PC-3 (cell line): Measurements from ENCODE around the gene PTPRA. TPM values are rescaled to one million over a fixed set of nuclear protein-coding genes. Genes with fewer than 3 reads are reported as not detected.

Experiments
- ATAC-seq: fragments of 200-7000 bp; cut with Tn5 transposase; 2 replicates; pipeline ENCODE4 v1.9.1; 2020; ENCODE audit warnings: mild to moderate bottlenecking, moderate library complexity
- BruUV-seq: library from RNA; stranded (reverse); fragments of 400-500 nt; replicated peaks from 2 replicates; lab custom pipeline; 2021; lab: Mats Ljungman, UMichigan
- CTCF ChIA-PET: fragments of 300-600 bp; sonication (Branson Sonifier 250); formaldehyde crosslinking; loops from one replicate; lab custom pipeline; 2022; ENCODE audit warnings: antibody characterized with exemption; lab: Charles Lee
- POLR2A ChIA-PET: fragments of 300-600 bp; sonication (Branson Sonifier 250); formaldehyde crosslinking; loops from one replicate; lab custom pipeline; 2022; ENCODE audit warnings: antibody characterized with exemption; ENCODE audit not compliant: unreplicated experiment; lab: Charles Lee
- DNase-seq: peaks from one replicate; pipeline ENCODE4 v3.0.0-alpha.2; 2015
- H2AFZ ChIP-seq: fragments of 300-600 bp; sonication (generic); 2 replicates; pipeline ENCODE4 v1.6.0; 2016; ENCODE audit warnings: antibody characterized with exemption, low read length
- H3F3A ChIP-seq: fragments of 300-600 bp; sonication (generic); one replicate; pipeline ENCODE4 v1.6.0; 2017; ENCODE audit warnings: antibody characterized with exemption, low read length, control low read depth, mild to moderate bottlenecking; ENCODE audit not compliant: unreplicated experiment
- H3K27ac ChIP-seq: fragments of 300-600 bp; sonication (generic); 2 replicates; pipeline ENCODE4 v1.5.1; 2016; ENCODE audit warnings: mild to moderate bottlenecking, low read length
- H3K27me3 ChIP-seq: fragments of 300-600 bp; sonication (generic); 2 replicates; pipeline ENCODE4 v1.6.1; 2016; ENCODE audit warnings: low read length, mixed read lengths
- H3K36me3 ChIP-seq: fragments of 300-600 bp; sonication (generic); 2 replicates; pipeline ENCODE4 v1.6.1; 2016; ENCODE audit warnings: low read depth, mixed run types, low read length, mixed read lengths
- H3K4me1 ChIP-seq: fragments of 300-600 bp; sonication (generic); 2 replicates; pipeline ENCODE4 v1.5.1; 2016; ENCODE audit warnings: low read length; ENCODE audit not compliant: insufficient read depth
- H3K4me2 ChIP-seq: fragments of 300-600 bp; sonication (generic); 2 replicates; pipeline ENCODE4 v1.6.0; 2016; ENCODE audit warnings: low read length
- H3K4me3 ChIP-seq: fragments of 300-600 bp; sonication (generic); 2 replicates; pipeline ENCODE4 v1.5.1; 2016; ENCODE audit warnings: mild to moderate bottlenecking, low read length, mixed read lengths
- H3K79me2 ChIP-seq: fragments of 300-600 bp; sonication (generic); 2 replicates; pipeline ENCODE4 v1.6.1; 2017; ENCODE audit warnings: low read length, mixed read lengths
- H3K9ac ChIP-seq: fragments of 300-600 bp; sonication (generic); 2 replicates; pipeline ENCODE4 v1.6.0; 2016; ENCODE audit warnings: mild to moderate bottlenecking, low read length
- H3K9me2 ChIP-seq: fragments of 300-600 bp; sonication (generic); replicated peaks from 2 replicates; pipeline ENCODE4 v1.6.1; 2016; ENCODE audit warnings: mixed run types, low read length, mixed read lengths
- H3K9me3 ChIP-seq: fragments of 300-600 bp; sonication (generic); 2 replicates; pipeline ENCODE4 v1.6.1; 2016; ENCODE audit warnings: low read length, mixed read lengths
- H4K20me1 ChIP-seq: fragments of 300-600 bp; sonication (generic); 2 replicates; pipeline ENCODE4 v1.6.1; 2016; ENCODE audit warnings: low read length, mixed read lengths
- EZH2 ChIP-seq: fragments of 300-600 bp; sonication (generic); IDR thresholded peaks from one replicate; pipeline ENCODE4 v1.6.1; 2017; ENCODE audit warnings: antibody characterized with exemption, mild to moderate bottlenecking, low read length; ENCODE audit not compliant: unreplicated experiment
- EZH2phosphoT487 ChIP-seq: fragments of 300-600 bp; sonication (generic); IDR thresholded peaks from 2 replicates; pipeline ENCODE4 v1.6.1; 2018; ENCODE audit warnings: mild to moderate bottlenecking, antibody characterized with exemption, low read length, borderline replicate concordance
- intact Hi-C: fragments of 100-400 bp; cut with micrococcal nuclease; formaldehyde crosslinking; loops from 2 replicates; pipeline ENCODE4 v1.9.0; 2023
- total RNA-seq: library from RNA; depleted of rRNA; stranded (reverse); fragments of >200 nt; gene quantifications from 2 replicates; pipeline ENCODE4 v1.2.3, GENCODE V29; 2014
- TF ChIP-seq, protein P1 (sequence below): fragments of 300-600 bp; sonication (generic); conservative IDR thresholded peaks from 2 replicates; pipeline ENCODE4 v1.5.1; 2017; ENCODE audit warnings: antibody characterized with exemption, low read depth, mild to moderate bottlenecking, low read length

The PTPRA gene
- total RNA-seq, 1 experiment from 2014 or later: 35.0 TPM

DNA sequence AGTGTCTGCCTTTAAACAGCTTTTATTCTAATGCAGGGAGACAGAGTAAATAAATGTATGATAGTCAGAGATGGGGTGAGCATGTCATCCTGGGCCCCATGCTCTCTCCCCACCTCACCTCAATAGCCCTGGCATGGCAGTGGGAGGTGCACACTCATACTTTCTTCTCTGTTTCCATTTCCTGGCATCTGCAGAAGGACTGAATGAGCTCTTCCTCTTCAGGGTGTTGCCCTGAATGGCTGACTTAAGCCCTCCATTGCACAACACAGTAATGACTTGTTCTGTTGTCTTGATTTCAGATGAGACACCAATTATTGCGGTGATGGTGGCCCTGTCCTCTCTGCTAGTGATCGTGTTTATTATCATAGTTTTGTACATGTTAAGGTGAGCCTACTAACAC lies 113.2 kb downstream of the PTPRA start:
- no peak for ATAC-seq
- intact Hi-C loops: no loop called here
- no TSS peak for BruUV-seq

DNA sequence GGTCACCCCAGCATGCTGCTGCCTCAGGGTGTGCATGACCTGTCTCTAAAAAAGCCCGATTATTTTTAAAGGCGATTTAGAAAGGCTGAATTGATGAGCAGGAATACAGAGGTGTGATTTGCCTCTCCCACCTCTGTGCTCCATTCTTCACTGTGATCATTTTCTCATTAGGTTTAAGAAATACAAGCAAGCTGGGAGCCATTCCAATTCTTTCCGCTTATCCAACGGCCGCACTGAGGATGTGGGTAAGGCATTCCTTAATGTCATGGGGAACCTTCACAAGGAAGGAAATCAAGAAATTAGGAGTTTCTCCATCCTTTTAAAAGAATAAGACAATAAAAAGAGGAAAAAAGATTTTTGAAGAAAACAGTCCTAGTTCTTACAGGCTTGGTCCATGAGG lies 114.6 kb downstream of the PTPRA start:
- no peaks in the 10 kb centered on the region for H4K20me1 ChIP-seq
- BruUV-seq: no TSS peak
- H3K36me3 ChIP-seq: peaks cover 24% of the 10 kb centered on the region
- ATAC-seq (no peak), DNase-seq (no peak)
- peaks cover 16% of the 10 kb centered on the region for H3K4me1 ChIP-seq
- no peak overlapping the region for H3K4me2 ChIP-seq
- POLR2A ChIA-PET: no interaction called here
- no peaks in the 10 kb centered on the region for H3K27me3 ChIP-seq
- H3K9me2 ChIP-seq: no peaks in the 10 kb centered on the region
- CTCF ChIA-PET: no interaction called here
- no peak overlapping the region for H3K4me3 ChIP-seq
- TF ChIP-seq, protein P1, sequence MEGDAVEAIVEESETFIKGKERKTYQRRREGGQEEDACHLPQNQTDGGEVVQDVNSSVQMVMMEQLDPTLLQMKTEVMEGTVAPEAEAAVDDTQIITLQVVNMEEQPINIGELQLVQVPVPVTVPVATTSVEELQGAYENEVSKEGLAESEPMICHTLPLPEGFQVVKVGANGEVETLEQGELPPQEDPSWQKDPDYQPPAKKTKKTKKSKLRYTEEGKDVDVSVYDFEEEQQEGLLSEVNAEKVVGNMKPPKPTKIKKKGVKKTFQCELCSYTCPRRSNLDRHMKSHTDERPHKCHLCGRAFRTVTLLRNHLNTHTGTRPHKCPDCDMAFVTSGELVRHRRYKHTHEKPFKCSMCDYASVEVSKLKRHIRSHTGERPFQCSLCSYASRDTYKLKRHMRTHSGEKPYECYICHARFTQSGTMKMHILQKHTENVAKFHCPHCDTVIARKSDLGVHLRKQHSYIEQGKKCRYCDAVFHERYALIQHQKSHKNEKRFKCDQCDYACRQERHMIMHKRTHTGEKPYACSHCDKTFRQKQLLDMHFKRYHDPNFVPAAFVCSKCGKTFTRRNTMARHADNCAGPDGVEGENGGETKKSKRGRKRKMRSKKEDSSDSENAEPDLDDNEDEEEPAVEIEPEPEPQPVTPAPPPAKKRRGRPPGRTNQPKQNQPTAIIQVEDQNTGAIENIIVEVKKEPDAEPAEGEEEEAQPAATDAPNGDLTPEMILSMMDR: no peak
- TF ChIP-seq EZH2phosphoT487: no peak
- TF ChIP-seq EZH2: no peak
- no peaks in the 10 kb centered on the region for H3K9me3 ChIP-seq
- no peak overlapping the region for H3K27ac ChIP-seq
- H3K9ac ChIP-seq: no peak overlapping the region
- no peak overlapping the region for H2AFZ ChIP-seq
- H3F3A ChIP-seq: no peaks in the 10 kb centered on the region
- no peaks in the 10 kb centered on the region for H3K79me2 ChIP-seq
- intact Hi-C loops: no loop called here

More for the DNA sequence above, 113.2 kb downstream of the PTPRA start:
- Histone ChIP-seq H3K4me3 (no peak overlapping the region), H3K27me3 (no peaks in the 10 kb centered on the region), H3K9ac (no peak overlapping the region), H3K4me2 (no peak overlapping the region), H3K9me3 (no peaks in the 10 kb centered on the region), H2AFZ (no peak overlapping the region), H3K27ac (no peak overlapping the region), H3K9me2 (no peaks in the 10 kb centered on the region), H3K79me2 (no peaks in the 10 kb centered on the region), H4K20me1 (no peaks in the 10 kb centered on the region), H3K4me1 (peaks cover 16% of the 10 kb centered on the region), H3F3A (no peaks in the 10 kb centered on the region), H3K36me3 (peaks cover 21% of the 10 kb centered on the region)
- TF ChIP-seq, protein P1: no peak
- no peak for TF ChIP-seq EZH2phosphoT487
- TF ChIP-seq EZH2: no peak
- DNase-seq: no peak
- ChIA-PET POLR2A (no interaction called here), CTCF (no interaction called here)

DNA sequence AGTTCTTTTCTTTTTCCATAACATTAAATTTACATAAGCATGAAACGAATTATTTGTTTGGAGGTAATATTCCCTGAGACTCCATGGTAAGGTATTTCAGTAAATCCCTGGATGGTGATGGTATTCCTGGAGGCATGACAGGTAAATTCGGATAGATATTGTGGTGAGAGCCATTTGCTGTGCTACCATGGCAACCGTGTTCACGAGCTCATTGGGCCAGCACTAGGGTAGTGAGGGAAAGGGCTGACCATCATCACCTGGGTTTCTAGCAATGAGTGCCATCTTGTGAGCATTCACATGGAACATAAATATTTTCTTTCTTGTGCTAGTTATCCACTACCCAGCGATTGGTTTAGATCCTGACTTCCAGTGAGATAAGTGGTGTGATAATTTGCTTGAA lies 118.3 kb downstream of the PTPRA start:
- intact Hi-C loops: no loop called here
- no peaks in the 10 kb centered on the region for H3K9me2 ChIP-seq
- ChIA-PET POLR2A (no interaction called here), CTCF (no interaction called here)
- DNase-seq: no peak
- H3K27me3 ChIP-seq: no peaks in the 10 kb centered on the region
- no peaks in the 10 kb centered on the region for H3F3A ChIP-seq
- no peaks in the 10 kb centered on the region for H4K20me1 ChIP-seq
- ATAC-seq: no peak
- H2AFZ ChIP-seq: no peak overlapping the region
- no peak overlapping the region for H3K4me2 ChIP-seq
- H3K36me3 ChIP-seq: peaks cover 28% of the 10 kb centered on the region
- no peaks in the 10 kb centered on the region for H3K4me1 ChIP-seq
- H3K4me3 ChIP-seq: no peak overlapping the region
- H3K9ac ChIP-seq: no peak overlapping the region
- TF ChIP-seq EZH2 (no peak), EZH2phosphoT487 (no peak)
- TF ChIP-seq, protein P1: no peak
- no peaks in the 10 kb centered on the region for H3K9me3 ChIP-seq
- BruUV-seq: no TSS peak
- H3K79me2 ChIP-seq: no peaks in the 10 kb centered on the region
- no peak overlapping the region for H3K27ac ChIP-seq
